Measurements from ENCODE around the gene TLE3. TPM values are rescaled to one million over a fixed set of nuclear protein-coding genes. Genes with fewer than 3 reads are reported as not detected.

TLE3 gene
- total and polyA plus RNA-seq, 3 experiments from 2014 or later, result 19.4 to 76.5 (median 73.1) TPM

DNA sequence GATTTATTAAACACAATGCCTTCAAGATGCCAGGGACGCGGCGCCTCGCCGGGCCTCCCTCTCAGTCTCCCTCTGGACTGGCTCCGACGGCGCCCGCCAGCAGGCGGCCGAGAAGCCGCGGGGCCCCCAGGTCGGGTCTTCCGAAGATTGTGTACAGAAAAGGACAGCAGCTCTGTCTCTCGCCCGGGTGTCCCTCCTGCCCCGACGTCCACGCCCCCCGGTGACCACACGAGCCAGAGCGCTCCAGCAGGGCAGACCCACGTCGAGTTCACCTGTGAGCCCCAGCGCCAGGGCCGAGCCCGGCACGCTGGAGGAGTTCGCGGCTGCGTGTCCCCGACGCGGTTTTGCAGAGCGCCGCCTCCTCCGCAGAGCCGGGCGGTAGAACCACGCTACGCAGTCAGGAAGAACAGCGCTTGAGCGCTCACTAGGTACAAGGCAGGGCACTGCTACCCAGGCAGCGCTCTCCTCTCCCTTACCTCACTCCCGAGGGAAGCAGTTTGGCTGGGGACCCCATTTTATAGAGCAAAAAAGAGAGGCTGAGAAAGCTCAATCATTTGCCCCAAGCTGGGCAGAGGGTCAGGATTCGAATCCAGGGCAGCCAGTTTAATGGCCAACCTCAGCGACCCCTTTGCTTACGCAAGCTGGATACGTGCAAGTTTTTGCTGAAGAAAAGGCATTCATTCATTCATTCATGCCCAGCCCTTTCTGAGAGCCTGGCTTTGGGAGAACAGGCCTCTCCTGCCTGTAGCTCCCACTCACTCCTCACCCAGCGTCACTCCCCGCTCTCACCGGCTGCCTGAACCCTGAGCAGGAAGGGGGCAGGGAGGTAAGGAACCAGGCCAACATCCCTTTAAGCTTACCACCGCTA, 3.0 kb upstream of the TLE3 start:
- Mint-ChIP-seq H3K27ac (peak overlapping the region in 6 of 8 donors; percentile 29 to 97 (median 60)), H3K36me3 (peaks cover 0 to 18% (median 0%) of the 10 kb centered on the region in 3 donors), H3K4me3 (peak overlapping the region; percentile 91 to 98 (median 94)), H3K9me3 (peaks cover 0 to 3% (median 0%) of the 10 kb centered on the region in 5 donors), H3K4me1 (peaks cover 24 to 34% (median 27%) of the 10 kb centered on the region in 3 donors), H3K27me3 (peaks cover 4 to 23% of the 10 kb centered on the region in 2 donors)
- no peaks in the 10 kb centered on the region for H3K27me3 ChIP-seq (ENCODE audit: insufficient read depth, low read length, poor library complexity, severe bottlenecking)
- ChIA-PET CTCF (interaction anchor here (0.7 to 1.7 kb wide), 9 partner anchors 8 to 387 kb away, joined by 3 to 5 read pairs (median 3); no protein-coding TSS in a partner anchor), POLR2A (interaction anchor here (1.0 to 1.6 kb wide), 5 partner anchors 158 to 648 kb away, joined by 3 to 8 read pairs (median 4); partner anchors contain the start of gene RPLP1)
- H3K4me1 ChIP-seq (ENCODE audit: insufficient read depth, low read length), result peaks cover 32% of the 10 kb centered on the region
- peak overlapping the region; percentile 86 for H3K4me3 ChIP-seq (ENCODE audit: low read length)
- H3K9me3 ChIP-seq (ENCODE audit: low read length), result no peaks in the 10 kb centered on the region
- DNase-seq, result peak; percentile 55 to 76 (median 66)
- peak overlapping the region; percentile 41 for H3K27ac ChIP-seq (ENCODE audit: low read depth, low read length)
- no peaks in the 10 kb centered on the region for H3K36me3 ChIP-seq (ENCODE audit: insufficient read depth, low read length)

- H3K36me3 Mint-ChIP-seq, result peaks cover 0 to 19% (median 0%) of the 10 kb centered on the region in 3 donors
- H3K36me3 ChIP-seq (ENCODE audit: insufficient read depth, low read length), result no peaks in the 10 kb centered on the region
- H3K27me3 Mint-ChIP-seq, result peaks cover 4 to 23% of the 10 kb centered on the region in 2 donors
- no peaks in the 10 kb centered on the region for H3K9me3 ChIP-seq (ENCODE audit: low read length)
- CTCF ChIA-PET, result interaction anchor here (0.8 to 1.7 kb wide), 5 partner anchors 8 to 388 kb away, joined by 3 to 5 read pairs (median 3); no protein-coding TSS in a partner anchor
- peaks cover 26 to 39% (median 30%) of the 10 kb centered on the region in 3 donors for H3K4me1 Mint-ChIP-seq
- peaks cover 38% of the 10 kb centered on the region for H3K4me1 ChIP-seq (ENCODE audit: insufficient read depth, low read length)
- peak overlapping the region; percentile 86 for H3K4me3 ChIP-seq (ENCODE audit: low read length)
- H3K27ac Mint-ChIP-seq, result peak overlapping the region in 7 of 8 donors; percentile 97 to 100 (median 99)
- POLR2A ChIA-PET, result interaction anchor here (0.7 to 3.0 kb wide), 21 partner anchors 32 to 649 kb away, joined by 3 to 20 read pairs (median 6); partner anchors contain the start of gene RPLP1
- peaks cover 0 to 3% (median 0%) of the 10 kb centered on the region in 5 donors for H3K9me3 Mint-ChIP-seq
- peak overlapping the region; percentile 91 to 98 (median 94) for H3K4me3 Mint-ChIP-seq
- peak in 1 of 5 donors; percentile 48 for DNase-seq
- H3K27ac ChIP-seq (ENCODE audit: low read depth, low read length), result peak overlapping the region; percentile 41
- H3K27me3 ChIP-seq (ENCODE audit: insufficient read depth, low read length, poor library complexity, severe bottlenecking), result no peaks in the 10 kb centered on the region
Measured at GRCh38 chr15:70099967-70100473, 2.3 kb upstream of the TLE3 start.

GRCh38 chr15:70099167-70099966, 1.6 kb upstream of the TLE3 start:
- CTCF ChIA-PET, result interaction anchor here (0.8 to 2.0 kb wide), 4 partner anchors 75 to 389 kb away, joined by 3 to 7 read pairs (median 3); no protein-coding TSS in a partner anchor
- peaks cover 44% of the 10 kb centered on the region for H3K4me1 ChIP-seq (ENCODE audit: insufficient read depth, low read length)

DNA sequence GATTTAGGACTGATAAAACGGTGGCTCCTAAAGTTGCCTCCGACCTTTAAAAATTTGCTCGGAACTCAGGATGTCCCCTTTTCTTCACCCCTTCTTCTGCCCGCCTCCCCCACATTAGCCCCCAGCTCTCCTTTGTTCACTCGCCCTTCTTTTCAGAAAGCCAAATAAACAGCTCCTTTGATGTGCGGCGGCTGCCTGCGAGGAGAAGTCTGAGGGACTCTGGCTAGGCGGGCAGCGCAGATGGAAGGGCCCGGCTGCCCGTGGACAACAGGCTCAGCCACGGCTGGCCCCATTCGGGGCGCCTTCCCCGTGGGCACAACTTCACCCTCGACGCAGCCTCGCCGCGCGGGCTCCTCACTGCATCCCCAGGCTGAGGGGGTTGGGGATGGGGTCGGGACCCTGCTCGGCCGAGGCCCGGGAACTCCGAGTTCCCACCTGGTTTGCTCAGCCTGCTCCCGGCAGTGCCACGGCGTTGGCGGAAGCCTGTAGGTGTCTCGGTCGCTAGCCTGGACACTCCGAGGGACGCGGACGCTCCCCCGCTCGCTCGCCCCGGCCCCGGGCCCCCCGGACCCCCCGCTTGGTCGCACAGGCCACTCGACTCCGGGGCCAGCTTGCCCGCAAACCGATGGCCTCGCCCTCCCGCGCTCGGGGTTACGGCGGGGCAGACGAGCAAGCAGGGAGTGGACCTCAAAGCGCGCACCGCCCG, 897 bp upstream of the TLE3 start:
- Mint-ChIP-seq H3K36me3 (peaks cover 0 to 30% (median 1%) of the 10 kb centered on the region in 3 donors), H3K27me3 (peaks cover 4 to 21% of the 10 kb centered on the region in 2 donors), H3K4me3 (peak overlapping the region; percentile 95 to 100 (median 97)), H3K27ac (peak overlapping the region; percentile 90 to 100 (median 98)), H3K9me3 (peaks cover 0 to 3% (median 0%) of the 10 kb centered on the region in 5 donors), H3K4me1 (peaks cover 38 to 54% (median 44%) of the 10 kb centered on the region in 3 donors)
- no peaks in the 10 kb centered on the region for H3K9me3 ChIP-seq (ENCODE audit: low read length)
- peak in 4 of 5 donors; percentile 20 to 60 (median 39) for DNase-seq
- H3K27me3 ChIP-seq (ENCODE audit: insufficient read depth, low read length, poor library complexity, severe bottlenecking), result no peaks in the 10 kb centered on the region
- ChIA-PET POLR2A (interaction anchor here (0.6 to 3.0 kb wide), 16 partner anchors 75 to 648 kb away, joined by 3 to 14 read pairs (median 7); partner anchors contain the start of gene RPLP1), CTCF (interaction anchor here (1.0 to 2.0 kb wide), 6 partner anchors 17 to 436 kb away, joined by 3 to 7 read pairs (median 4); no protein-coding TSS in a partner anchor)
- peaks cover 52% of the 10 kb centered on the region for H3K4me1 ChIP-seq (ENCODE audit: insufficient read depth, low read length)
- H3K36me3 ChIP-seq (ENCODE audit: insufficient read depth, low read length), result no peaks in the 10 kb centered on the region
- H3K27ac ChIP-seq (ENCODE audit: low read depth, low read length), result peak overlapping the region; percentile 85
- peak overlapping the region; percentile 86 for H3K4me3 ChIP-seq (ENCODE audit: low read length)

More at GRCh38 chr15:70099167-70099966, 1.6 kb upstream of the TLE3 start:
- peak overlapping the region; percentile 86 for H3K4me3 ChIP-seq (ENCODE audit: low read length)
- Mint-ChIP-seq H3K4me1 (peaks cover 33 to 46% (median 36%) of the 10 kb centered on the region in 3 donors), H3K4me3 (peak overlapping the region; percentile 91 to 100 (median 97)), H3K36me3 (peaks cover 0 to 25% (median 0%) of the 10 kb centered on the region in 3 donors), H3K27ac (peak overlapping the region; percentile 97 to 100 (median 99)), H3K27me3 (peaks cover 4 to 21% of the 10 kb centered on the region in 2 donors), H3K9me3 (peaks cover 0 to 3% (median 0%) of the 10 kb centered on the region in 5 donors)
- POLR2A ChIA-PET, result interaction anchor here (0.7 to 3.0 kb wide), 24 partner anchors 32 to 648 kb away, joined by 3 to 20 read pairs (median 6); partner anchors contain the start of gene RPLP1
- no peaks in the 10 kb centered on the region for H3K9me3 ChIP-seq (ENCODE audit: low read length)
- no peaks in the 10 kb centered on the region for H3K27me3 ChIP-seq (ENCODE audit: insufficient read depth, low read length, poor library complexity, severe bottlenecking)
- DNase-seq, result peak; percentile 99 to 100 (median 100)
- H3K27ac ChIP-seq (ENCODE audit: low read depth, low read length), result peak overlapping the region; percentile 85
- H3K36me3 ChIP-seq (ENCODE audit: insufficient read depth, low read length), result no peaks in the 10 kb centered on the region

- no peaks in the 10 kb centered on the region for H3K9me3 ChIP-seq (ENCODE audit: low read length)
- peak overlapping the region; percentile 94 to 100 (median 96) for H3K4me3 Mint-ChIP-seq
- H3K27me3 ChIP-seq (ENCODE audit: insufficient read depth, low read length, poor library complexity, severe bottlenecking), result no peaks in the 10 kb centered on the region
- ChIA-PET POLR2A (interaction anchor here (0.6 to 3.0 kb wide), 14 partner anchors 38 to 645 kb away, joined by 3 to 14 read pairs (median 8); partner anchors contain the start of gene RPLP1), CTCF (interaction anchor here (0.8 to 2.0 kb wide), 12 partner anchors 17 to 619 kb away, joined by 3 to 7 read pairs (median 4); no protein-coding TSS in a partner anchor)
- H3K4me1 Mint-ChIP-seq, result peaks cover 43 to 59% (median 49%) of the 10 kb centered on the region in 3 donors
- peak overlapping the region; percentile 90 to 100 (median 98) for H3K27ac Mint-ChIP-seq
- peak overlapping the region; percentile 86 for H3K4me3 ChIP-seq (ENCODE audit: low read length)
- peaks cover 57% of the 10 kb centered on the region for H3K4me1 ChIP-seq (ENCODE audit: insufficient read depth, low read length)
- DNase-seq, result peak in 1 of 5 donors; percentile 6
- peaks cover 0 to 35% (median 1%) of the 10 kb centered on the region in 3 donors for H3K36me3 Mint-ChIP-seq
- H3K9me3 Mint-ChIP-seq, result peaks cover 0 to 3% (median 0%) of the 10 kb centered on the region in 5 donors
- H3K36me3 ChIP-seq (ENCODE audit: insufficient read depth, low read length), result no peaks in the 10 kb centered on the region
- H3K27ac ChIP-seq (ENCODE audit: low read depth, low read length), result peak overlapping the region; percentile 85
- peaks cover 4 to 21% of the 10 kb centered on the region in 2 donors for H3K27me3 Mint-ChIP-seq
Measured at GRCh38 chr15:70098153-70098460, 390 bp upstream of the TLE3 start.

- Histone ChIP-seq H3K4me3 (ENCODE audit: low read length) (peak overlapping the region; percentile 86), H3K27ac (ENCODE audit: low read depth, low read length) (peak overlapping the region; percentile 85), H3K36me3 (ENCODE audit: insufficient read depth, low read length) (no peaks in the 10 kb centered on the region), H3K9me3 (ENCODE audit: low read length) (no peaks in the 10 kb centered on the region), H3K27me3 (ENCODE audit: insufficient read depth, low read length, poor library complexity, severe bottlenecking) (no peaks in the 10 kb centered on the region), H3K4me1 (ENCODE audit: insufficient read depth, low read length) (peaks cover 68% of the 10 kb centered on the region)
- Mint-ChIP-seq H3K4me3 (peak overlapping the region; percentile 94 to 100 (median 96)), H3K27ac (peak overlapping the region in 2 of 8 donors; percentile 97 to 99), H3K4me1 (peaks cover 54 to 70% (median 60%) of the 10 kb centered on the region in 3 donors), H3K27me3 (peaks cover 4 to 21% of the 10 kb centered on the region in 2 donors), H3K36me3 (peaks cover 0 to 46% (median 5%) of the 10 kb centered on the region in 3 donors), H3K9me3 (peaks cover 0 to 3% (median 0%) of the 10 kb centered on the region in 5 donors)
- DNase-seq, result no peak
- CTCF ChIA-PET, result interaction anchor here (1.0 to 1.6 kb wide), 8 partner anchors 23 to 618 kb away, joined by 3 to 6 read pairs (median 4); no protein-coding TSS in a partner anchor
- POLR2A ChIA-PET, result interaction anchor here (0.8 to 3.0 kb wide), 14 partner anchors 15 to 644 kb away, joined by 3 to 14 read pairs (median 8); partner anchors contain the start of gene RPLP1
Measured at GRCh38 chr15:70097063-70097320, 725 bp downstream of the TLE3 start.
